ENCODE results near the gene HTR3B.

DNA sequence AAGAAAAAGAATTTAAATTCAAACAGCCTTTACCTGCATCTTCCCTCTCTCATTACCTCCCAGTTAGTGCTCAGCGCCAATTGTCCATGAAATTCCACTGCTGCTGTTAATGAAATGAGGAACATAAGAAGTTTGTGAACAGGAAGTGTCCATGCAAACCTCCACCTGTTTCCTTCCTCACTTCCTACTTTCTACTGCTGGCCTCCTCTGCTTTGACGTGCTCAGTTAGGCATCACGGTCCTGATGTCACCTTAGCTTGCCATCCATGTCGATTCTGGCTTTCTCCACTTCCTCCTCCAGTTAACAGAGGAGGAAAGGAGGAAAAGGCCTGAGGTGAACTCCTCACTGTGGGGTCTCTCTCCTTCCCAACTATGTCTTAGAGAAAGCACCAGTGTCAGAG, 43.4 kb downstream of the HTR3B start:
- TF ChIP-seq, protein P1, sequence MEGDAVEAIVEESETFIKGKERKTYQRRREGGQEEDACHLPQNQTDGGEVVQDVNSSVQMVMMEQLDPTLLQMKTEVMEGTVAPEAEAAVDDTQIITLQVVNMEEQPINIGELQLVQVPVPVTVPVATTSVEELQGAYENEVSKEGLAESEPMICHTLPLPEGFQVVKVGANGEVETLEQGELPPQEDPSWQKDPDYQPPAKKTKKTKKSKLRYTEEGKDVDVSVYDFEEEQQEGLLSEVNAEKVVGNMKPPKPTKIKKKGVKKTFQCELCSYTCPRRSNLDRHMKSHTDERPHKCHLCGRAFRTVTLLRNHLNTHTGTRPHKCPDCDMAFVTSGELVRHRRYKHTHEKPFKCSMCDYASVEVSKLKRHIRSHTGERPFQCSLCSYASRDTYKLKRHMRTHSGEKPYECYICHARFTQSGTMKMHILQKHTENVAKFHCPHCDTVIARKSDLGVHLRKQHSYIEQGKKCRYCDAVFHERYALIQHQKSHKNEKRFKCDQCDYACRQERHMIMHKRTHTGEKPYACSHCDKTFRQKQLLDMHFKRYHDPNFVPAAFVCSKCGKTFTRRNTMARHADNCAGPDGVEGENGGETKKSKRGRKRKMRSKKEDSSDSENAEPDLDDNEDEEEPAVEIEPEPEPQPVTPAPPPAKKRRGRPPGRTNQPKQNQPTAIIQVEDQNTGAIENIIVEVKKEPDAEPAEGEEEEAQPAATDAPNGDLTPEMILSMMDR (optimal IDR thresholded peaks at IDR 0.05 in 1 of 3, IDR thresholded peaks at IDR 0.05 in 1 of 3, conservative IDR thresholded peaks at IDR 0.05 in 1 of 3; ENCODE audit: extremely low read depth in 1 of 3, insufficient read depth in 2 of 3, low read length in 3 of 3): no peak
- TF ChIP-seq EZH2 (IDR thresholded peaks at IDR 0.05; ENCODE audit: low read length): no peak

Data from keratinocyte (primary cell).